ENCODE results near the gene PRSS53. TPM values are rescaled to one million over a fixed set of nuclear protein-coding genes. Genes with fewer than 3 reads are reported as not detected.

PRSS53 gene
- total RNA-seq, 1 experiment from 2014 or later, result 1.3 TPM

- DNase-seq (ENCODE audit: extremely low read depth, low read depth), result no peak
Observed at GRCh38 chr16:31099860-31100638, 11.3 kb upstream of the PRSS53 start.

DNA sequence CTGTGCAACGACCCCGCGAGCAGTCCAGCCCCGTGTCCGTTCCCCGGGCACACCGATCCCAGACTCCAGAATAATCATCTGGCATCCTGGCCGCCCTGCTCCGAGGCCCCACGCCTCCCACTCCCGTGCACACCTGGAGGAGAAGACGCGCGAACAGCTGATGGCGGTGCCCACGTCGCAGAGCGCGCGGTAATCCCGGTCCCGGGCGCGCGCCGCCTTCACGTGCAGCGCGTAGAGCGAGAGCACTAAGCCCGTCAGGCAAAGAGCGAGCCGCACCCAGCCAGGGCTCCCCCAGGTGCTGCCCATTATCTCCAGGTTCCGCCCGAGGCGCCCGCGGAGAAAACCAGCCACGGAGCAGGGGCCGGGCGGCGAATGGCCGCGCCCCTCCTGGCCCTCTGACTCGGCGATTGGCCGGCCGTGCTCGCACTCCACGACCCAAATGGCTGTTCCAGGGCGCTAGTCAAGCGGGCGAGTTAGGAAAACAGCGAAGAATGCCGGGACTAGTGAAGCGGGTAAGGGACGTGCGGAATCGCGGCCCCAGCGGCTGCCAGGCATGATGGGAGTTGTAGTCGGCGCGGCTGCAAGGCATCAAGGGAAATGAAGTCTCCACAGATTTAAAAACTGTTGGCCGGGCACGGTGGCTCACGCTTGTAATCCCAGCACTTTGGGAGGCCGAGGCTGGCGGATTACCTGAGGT is 5.8 kb upstream of the PRSS53 start, which contains the start of gene VKORC1:
VKORC1 (minus strand) TSS at position 374 of the 697 bp plus-strand sequence; CDS start at position 306, 68 bp downstream.
- DNase-seq (ENCODE audit: extremely low read depth, low read depth), result peak; percentile 98

GRCh38 chr16:31094088-31094423 is 5.3 kb upstream of the PRSS53 start:
- no peak for DNase-seq (ENCODE audit: extremely low read depth, low read depth)

DNA sequence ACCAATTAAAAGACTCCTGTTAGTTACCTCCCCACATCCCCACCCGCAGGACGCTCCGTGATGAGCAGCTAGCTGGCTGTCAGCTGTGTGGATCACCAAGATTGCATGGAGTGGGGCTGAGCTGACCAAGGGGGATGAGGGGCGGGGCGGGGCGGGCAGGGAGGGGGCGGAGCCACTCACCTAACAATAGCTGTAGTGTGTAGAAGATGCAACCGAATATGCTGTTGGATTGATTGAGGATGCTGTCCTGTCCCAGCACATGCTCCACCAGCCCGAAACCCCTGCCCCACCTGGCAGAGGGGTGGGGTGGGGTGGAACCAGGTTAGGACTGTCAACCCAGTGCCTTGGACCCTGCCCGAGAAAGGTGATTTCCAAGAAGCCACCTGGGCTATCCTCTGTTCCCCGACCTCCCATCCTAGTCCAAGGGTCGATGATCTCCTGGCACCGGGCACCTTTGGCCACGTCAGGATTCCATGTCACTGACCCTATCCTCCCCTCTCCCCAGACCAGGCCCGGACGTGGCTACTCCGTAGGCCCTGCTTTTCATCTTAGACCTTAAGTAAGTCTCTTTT is 4.5 kb upstream of the PRSS53 start:
- DNase-seq (ENCODE audit: extremely low read depth, low read depth), result no peak

DNA sequence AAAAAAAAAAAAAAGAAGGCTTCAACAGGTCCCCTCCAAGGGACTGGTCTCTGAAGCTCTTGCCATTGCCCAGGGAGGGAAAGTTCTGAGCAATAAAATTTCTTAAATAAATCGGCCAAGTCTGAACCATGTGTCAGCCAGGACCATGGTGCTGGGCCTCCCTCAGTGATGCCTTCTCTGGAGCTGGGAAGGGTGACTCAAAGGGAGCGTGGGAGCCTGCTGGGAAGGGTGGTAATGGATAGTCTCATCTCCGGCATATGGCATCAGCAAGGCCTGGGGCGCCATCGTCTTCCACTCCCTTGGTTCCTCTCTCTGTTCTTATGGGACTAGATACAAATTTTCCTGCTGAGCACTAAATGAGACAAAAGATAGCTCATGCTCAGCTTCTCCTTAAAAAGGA is 3.6 kb upstream of the PRSS53 start:
- no peak for DNase-seq (ENCODE audit: extremely low read depth, low read depth)

GRCh38 chr16:31090540-31090939 is 1.8 kb upstream of the PRSS53 start:
- no peak for DNase-seq (ENCODE audit: extremely low read depth, low read depth)

DNA sequence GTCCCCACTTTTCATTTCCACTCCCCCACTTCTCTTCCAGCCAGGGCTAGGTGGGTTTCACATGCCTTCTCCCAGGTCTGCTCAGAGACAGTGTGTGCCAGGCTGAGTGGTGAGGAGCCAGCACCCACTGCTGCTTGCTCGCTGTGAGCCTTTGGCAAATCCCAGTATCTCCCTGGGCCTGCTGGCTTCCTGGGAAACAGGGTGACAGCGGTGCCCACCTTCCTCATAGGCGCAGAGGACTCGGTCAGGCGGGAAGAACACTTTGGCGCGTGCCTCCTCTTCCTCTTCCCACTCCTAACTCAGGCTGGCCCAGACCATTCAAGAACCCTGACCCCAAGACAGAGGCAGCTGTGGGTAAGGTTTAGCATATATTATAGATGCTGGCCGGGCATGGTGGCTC is 456 bp upstream of the PRSS53 start:
- DNase-seq (ENCODE audit: extremely low read depth, low read depth), result no peak

GRCh38 chr16:31087971-31088370 is 772 bp downstream of the PRSS53 start:
- DNase-seq (ENCODE audit: extremely low read depth, low read depth), result no peak

DNA sequence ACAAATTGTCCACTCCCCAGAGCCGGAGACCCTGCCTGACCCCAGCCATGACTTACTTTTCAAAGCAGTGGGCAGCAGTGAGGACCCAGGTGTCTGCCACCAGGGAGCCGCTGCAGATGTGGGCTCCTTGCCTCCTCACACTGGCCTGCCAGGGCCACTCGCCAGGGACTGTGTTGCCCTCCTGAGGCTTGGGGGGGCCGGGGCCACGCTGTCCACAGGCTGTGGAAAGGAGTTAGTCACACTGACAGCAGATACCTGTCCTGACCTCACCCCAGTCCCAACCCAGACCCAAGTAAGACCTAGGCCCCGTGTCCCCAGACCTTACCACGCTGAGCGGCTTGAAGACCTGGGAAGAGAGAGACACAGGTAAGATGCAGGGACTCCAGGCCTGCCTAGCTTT is 1.3 kb downstream of the PRSS53 start:
- no peak for DNase-seq (ENCODE audit: extremely low read depth, low read depth)

GRCh38 chr16:31086629-31086906 is 2.2 kb downstream of the PRSS53 start:
- no peak for DNase-seq (ENCODE audit: extremely low read depth, low read depth)

GRCh38 chr16:31085873-31086628 is 2.7 kb downstream of the PRSS53 start:
- DNase-seq (ENCODE audit: extremely low read depth, low read depth), result no peak

GRCh38 chr16:31085411-31085810 is 3.3 kb downstream of the PRSS53 start:
- DNase-seq (ENCODE audit: extremely low read depth, low read depth), result no peak

DNA sequence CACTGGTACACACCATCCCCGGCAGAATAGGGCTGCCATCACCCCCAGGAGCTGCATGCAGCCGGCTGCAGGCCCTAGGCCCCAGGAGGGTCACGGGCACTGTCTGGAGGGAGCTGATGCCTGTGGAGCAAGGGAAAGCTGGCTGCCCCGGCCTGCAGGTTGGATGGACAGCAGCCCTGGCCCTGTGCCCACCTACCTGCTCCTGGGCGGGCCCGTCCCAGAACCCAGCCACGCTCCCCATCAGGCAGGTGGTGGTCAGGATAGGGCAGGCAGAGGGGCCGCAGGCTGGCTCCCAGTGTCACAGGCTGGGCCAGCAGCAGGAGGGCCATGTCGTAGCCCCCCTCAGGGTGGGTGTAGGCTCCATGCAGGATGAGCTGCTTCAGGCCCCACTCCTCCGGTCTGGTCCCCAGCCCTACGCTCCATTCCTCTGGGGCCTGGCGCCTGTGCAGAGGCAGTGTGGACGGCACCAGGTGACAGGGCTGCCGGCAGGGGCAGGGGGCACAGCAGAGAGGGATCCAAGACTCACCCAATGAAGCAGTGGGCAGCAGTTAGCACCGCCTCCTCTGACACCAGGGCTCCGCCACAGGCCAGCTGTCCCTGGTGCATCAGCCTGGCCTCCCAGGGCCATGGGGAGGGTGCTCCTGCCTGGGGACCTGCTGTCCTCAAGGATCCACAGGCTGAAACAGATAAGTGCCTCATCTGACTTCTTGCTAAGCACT is 4.0 kb downstream of the PRSS53 start:
- DNase-seq (ENCODE audit: extremely low read depth, low read depth), result no peak

GRCh38 chr16:31083981-31084380 is 4.8 kb downstream of the PRSS53 start:
- DNase-seq (ENCODE audit: extremely low read depth, low read depth), result no peak

GRCh38 chr16:31083556-31083955 is 5.2 kb downstream of the PRSS53 start:
- no peak for DNase-seq (ENCODE audit: extremely low read depth, low read depth)

GRCh38 chr16:31083081-31083480 is 5.7 kb downstream of the PRSS53 start:
- no peak for DNase-seq (ENCODE audit: extremely low read depth, low read depth)

DNA sequence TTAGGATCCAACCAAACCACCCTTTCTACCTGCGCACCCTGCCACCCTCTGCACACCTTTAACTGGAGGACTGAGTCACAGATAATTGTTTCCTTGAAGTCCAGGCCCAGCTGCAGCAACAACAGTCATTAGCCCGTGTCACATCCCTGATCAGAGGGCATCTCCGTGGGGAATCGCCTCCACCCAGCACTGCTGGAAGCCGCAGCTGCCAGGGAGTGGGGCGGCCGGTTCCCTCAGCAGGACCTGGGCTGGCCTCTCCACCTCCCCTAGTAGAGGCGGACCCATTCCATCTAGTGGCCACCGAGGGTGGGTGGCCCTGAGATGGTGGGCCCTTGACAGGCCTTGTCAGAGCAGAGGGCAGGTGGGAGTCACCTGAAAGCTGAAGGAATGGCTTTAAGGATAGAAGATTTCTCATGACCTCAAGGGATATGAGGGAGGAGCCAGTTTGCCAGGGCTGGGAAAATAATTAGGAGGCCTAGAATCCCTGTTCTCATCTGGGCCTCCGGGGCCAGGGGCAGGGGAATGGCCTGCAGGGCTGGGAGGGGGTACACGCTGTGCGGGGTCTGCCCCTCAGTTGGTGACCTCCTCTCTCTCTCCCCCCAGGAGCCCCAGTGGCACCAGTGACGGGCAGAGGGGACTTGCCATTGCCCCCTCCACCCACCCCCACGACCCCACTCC is 6.2 kb downstream of the PRSS53 start:
- DNase-seq (ENCODE audit: extremely low read depth, low read depth), result no peak

DNA sequence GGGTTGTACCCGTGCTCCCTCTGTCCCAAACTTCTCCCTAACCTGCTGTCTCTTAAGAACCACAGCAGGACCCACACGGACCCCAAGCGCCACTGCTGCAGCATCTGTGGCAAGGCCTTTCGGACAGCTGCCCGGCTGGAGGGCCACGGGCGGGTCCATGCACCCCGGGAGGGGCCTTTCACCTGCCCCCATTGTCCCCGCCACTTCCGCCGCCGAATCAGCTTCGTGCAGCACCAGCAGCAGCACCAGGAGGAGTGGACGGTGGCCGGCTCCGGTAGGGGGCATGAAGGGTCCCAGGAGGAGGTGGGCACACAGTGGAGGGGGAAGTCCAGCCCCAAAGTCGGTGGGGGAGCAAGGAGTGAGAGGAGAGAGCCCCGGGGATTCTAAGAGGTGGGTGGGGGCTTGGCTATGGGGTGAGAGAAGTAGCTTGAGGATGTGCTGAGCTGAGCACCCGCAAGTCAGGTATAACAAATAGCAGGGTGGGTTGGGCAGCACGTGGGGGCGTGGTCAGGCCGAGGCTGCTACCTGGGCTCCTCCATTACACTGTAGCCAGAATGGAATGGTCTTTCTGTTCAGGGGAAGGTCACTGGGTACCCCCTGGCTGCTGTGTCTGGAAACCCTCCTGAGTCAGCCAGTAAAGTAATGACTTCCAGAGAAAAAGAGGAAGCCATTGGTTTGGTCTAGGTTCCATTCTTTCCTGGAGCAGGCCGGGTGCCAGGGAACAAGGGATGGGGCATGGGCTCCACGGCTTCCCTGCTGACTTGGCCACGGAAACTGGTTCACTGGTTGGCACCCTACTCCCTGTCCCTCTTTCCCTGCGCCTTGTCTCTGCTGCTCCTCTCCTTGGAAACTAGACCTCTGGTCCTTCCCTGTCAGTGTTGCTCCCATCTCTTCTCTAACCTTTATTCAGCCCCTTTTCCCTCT is 7.1 kb downstream of the PRSS53 start:
- DNase-seq (ENCODE audit: extremely low read depth, low read depth), result no peak

DNA sequence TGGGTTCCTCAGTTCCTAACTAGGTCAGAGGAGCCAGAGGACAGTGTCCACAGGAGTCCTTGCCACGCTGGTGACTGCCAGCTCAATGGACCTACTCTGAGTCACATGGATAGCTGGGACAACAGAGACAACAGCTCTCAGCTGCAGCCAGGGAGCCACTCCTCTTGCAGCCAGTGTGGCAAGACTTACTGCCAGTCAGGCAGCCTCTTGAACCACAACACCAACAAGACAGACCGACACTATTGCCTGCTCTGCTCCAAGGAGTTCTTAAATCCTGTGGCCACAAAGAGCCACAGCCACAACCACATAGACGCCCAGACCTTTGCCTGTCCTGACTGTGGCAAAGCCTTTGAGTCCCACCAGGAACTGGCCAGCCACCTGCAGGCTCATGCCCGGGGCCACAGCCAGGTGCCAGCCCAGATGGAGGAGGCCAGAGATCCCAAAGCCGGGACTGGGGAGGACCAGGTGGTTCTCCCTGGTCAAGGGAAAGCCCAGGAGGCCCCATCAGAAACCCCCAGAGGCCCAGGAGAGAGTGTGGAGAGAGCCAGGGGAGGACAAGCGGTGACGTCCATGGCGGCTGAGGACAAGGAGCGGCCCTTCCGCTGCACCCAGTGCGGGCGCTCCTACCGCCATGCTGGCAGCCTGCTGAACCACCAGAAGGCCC is 7.9 kb downstream of the PRSS53 start:
- DNase-seq (ENCODE audit: extremely low read depth, low read depth), result no peak
